ENCODE results near the gene MAPK10.
"Not testable (repeated sequence)": the region's sequence is repeated elsewhere in the genome, so short reads cannot be mapped to it uniquely, and the experiment has no call there.

The MAPK10 gene

GRCh38 chr4:86184216-86184900, 175.5 kb downstream of the MAPK10 start:
- Histone ChIP-seq H3K36me3 (ENCODE audit: insufficient read depth, low read length) (no peaks in the 10 kb centered on the region), H3K27ac (no peak overlapping the region), H3K4me3 (no peak overlapping the region), H3K9me3 (ENCODE audit: low read depth, low read length) (no peaks in the 10 kb centered on the region), H3K9ac (ENCODE audit: insufficient read length) (no peak overlapping the region)
- no peak for DNase-seq (ENCODE audit: low read depth, low spot score)
- TF ChIP-seq EZH2 (IDR thresholded peaks at IDR 0.05) (no peak), POLR2AphosphoS5 (IDR thresholded peaks at IDR 0.05; ENCODE audit: borderline replicate concordance, low read depth, low read length) (no peak), FOXP2 (optimal IDR thresholded peaks at IDR 0.05; ENCODE audit: control extremely low read depth, extremely low read length, insufficient read depth) (no peak)

GRCh38 chr4:86181585-86181984, 178.3 kb downstream of the MAPK10 start:
- Histone ChIP-seq H3K9ac (ENCODE audit: insufficient read length) (no peak overlapping the region), H3K9me3 (ENCODE audit: low read depth, low read length) (no peaks in the 10 kb centered on the region), H3K4me3 (no peak overlapping the region), H3K36me3 (ENCODE audit: insufficient read depth, low read length) (no peaks in the 10 kb centered on the region), H3K27ac (no peak overlapping the region)
- TF ChIP-seq FOXP2 (optimal IDR thresholded peaks at IDR 0.05; ENCODE audit: control extremely low read depth, extremely low read length, insufficient read depth) (no peak), POLR2AphosphoS5 (IDR thresholded peaks at IDR 0.05; ENCODE audit: borderline replicate concordance, low read depth, low read length) (no peak), EZH2 (IDR thresholded peaks at IDR 0.05) (no peak)
- DNase-seq (ENCODE audit: low read depth, low spot score) = no peak

- TF ChIP-seq POLR2AphosphoS5 (IDR thresholded peaks at IDR 0.05; ENCODE audit: borderline replicate concordance, low read depth, low read length) (no peak), EZH2 (IDR thresholded peaks at IDR 0.05) (no peak), FOXP2 (optimal IDR thresholded peaks at IDR 0.05; ENCODE audit: control extremely low read depth, extremely low read length, insufficient read depth) (no peak)
- H3K27ac ChIP-seq = no peak overlapping the region
- H3K9ac ChIP-seq (ENCODE audit: insufficient read length) = no peak overlapping the region
- no peak for DNase-seq (ENCODE audit: low read depth, low spot score)
- no peak overlapping the region for H3K4me3 ChIP-seq
- H3K36me3 ChIP-seq (ENCODE audit: insufficient read depth, low read length) = no peaks in the 10 kb centered on the region
- no peaks in the 10 kb centered on the region for H3K9me3 ChIP-seq (ENCODE audit: low read depth, low read length)
These were observed 181.6 kb downstream of the MAPK10 start for GRCh38 chr4:86178211-86178610.

- Histone ChIP-seq H3K4me3 (no peak overlapping the region), H3K9ac (ENCODE audit: insufficient read length) (no peak overlapping the region), H3K36me3 (ENCODE audit: insufficient read depth, low read length) (no peaks in the 10 kb centered on the region), H3K27ac (no peak overlapping the region), H3K9me3 (ENCODE audit: low read depth, low read length) (no peaks in the 10 kb centered on the region)
- TF ChIP-seq FOXP2 (optimal IDR thresholded peaks at IDR 0.05; ENCODE audit: control extremely low read depth, extremely low read length, insufficient read depth) = no peak
- TF ChIP-seq POLR2AphosphoS5 (IDR thresholded peaks at IDR 0.05; ENCODE audit: borderline replicate concordance, low read depth, low read length) = no peak
- DNase-seq (ENCODE audit: low read depth, low spot score) = no peak
These were observed 185.3 kb downstream of the MAPK10 start for GRCh38 chr4:86174506-86174905.

GRCh38 chr4:86168335-86168734, 191.5 kb downstream of the MAPK10 start:
- not testable (repeated sequence) for H3K9me3 ChIP-seq (ENCODE audit: low read depth, low read length); H3K27ac ChIP-seq; H3K4me3 ChIP-seq

GRCh38 chr4:86160426-86160825, 199.4 kb downstream of the MAPK10 start:
- no peak for DNase-seq (ENCODE audit: low read depth, low spot score)
- TF ChIP-seq FOXP2 (optimal IDR thresholded peaks at IDR 0.05; ENCODE audit: control extremely low read depth, extremely low read length, insufficient read depth) (no peak), POLR2AphosphoS5 (IDR thresholded peaks at IDR 0.05; ENCODE audit: borderline replicate concordance, low read depth, low read length) (no peak), EZH2 (IDR thresholded peaks at IDR 0.05) (no peak)
- no peak overlapping the region for H3K27ac ChIP-seq
- H3K4me3 ChIP-seq = no peak overlapping the region
- H3K36me3 ChIP-seq (ENCODE audit: insufficient read depth, low read length) = no peaks in the 10 kb centered on the region
- no peaks in the 10 kb centered on the region for H3K9me3 ChIP-seq (ENCODE audit: low read depth, low read length)
- no peak overlapping the region for H3K9ac ChIP-seq (ENCODE audit: insufficient read length)

More at GRCh38 chr4:86168335-86168734, 191.5 kb downstream of the MAPK10 start:
- DNase-seq (ENCODE audit: low read depth, low spot score); H3K36me3 ChIP-seq (ENCODE audit: insufficient read depth, low read length); H3K9ac ChIP-seq (ENCODE audit: insufficient read length): not testable (repeated sequence)

- Histone ChIP-seq H3K27ac (no peak overlapping the region), H3K36me3 (ENCODE audit: insufficient read depth, low read length) (no peaks in the 10 kb centered on the region), H3K9ac (ENCODE audit: insufficient read length) (no peak overlapping the region), H3K4me3 (no peak overlapping the region), H3K9me3 (ENCODE audit: low read depth, low read length) (no peaks in the 10 kb centered on the region)
- TF ChIP-seq EZH2 (IDR thresholded peaks at IDR 0.05) (no peak), POLR2AphosphoS5 (IDR thresholded peaks at IDR 0.05; ENCODE audit: borderline replicate concordance, low read depth, low read length) (no peak), FOXP2 (optimal IDR thresholded peaks at IDR 0.05; ENCODE audit: control extremely low read depth, extremely low read length, insufficient read depth) (no peak)
- no peak for DNase-seq (ENCODE audit: low read depth, low spot score)
These were observed 200.6 kb downstream of the MAPK10 start for GRCh38 chr4:86159216-86159615.

GRCh38 chr4:86156531-86156930, 203.3 kb downstream of the MAPK10 start:
- no peak for DNase-seq (ENCODE audit: low read depth, low spot score)
- TF ChIP-seq EZH2 (IDR thresholded peaks at IDR 0.05) = no peak
- no peak overlapping the region for H3K9ac ChIP-seq (ENCODE audit: insufficient read length)
- no peaks in the 10 kb centered on the region for H3K36me3 ChIP-seq (ENCODE audit: insufficient read depth, low read length)
- no peak overlapping the region for H3K4me3 ChIP-seq
- H3K9me3 ChIP-seq (ENCODE audit: low read depth, low read length) = no peaks in the 10 kb centered on the region
- H3K27ac ChIP-seq = no peak overlapping the region

- Histone ChIP-seq H3K27ac (no peak overlapping the region), H3K9me3 (ENCODE audit: low read depth, low read length) (no peaks in the 10 kb centered on the region), H3K36me3 (ENCODE audit: insufficient read depth, low read length) (no peaks in the 10 kb centered on the region), H3K4me3 (no peak overlapping the region), H3K9ac (ENCODE audit: insufficient read length) (no peak overlapping the region)
- no peak for DNase-seq (ENCODE audit: low read depth, low spot score)
- TF ChIP-seq FOXP2 (optimal IDR thresholded peaks at IDR 0.05; ENCODE audit: control extremely low read depth, extremely low read length, insufficient read depth) (no peak), EZH2 (IDR thresholded peaks at IDR 0.05) (no peak), POLR2AphosphoS5 (IDR thresholded peaks at IDR 0.05; ENCODE audit: borderline replicate concordance, low read depth, low read length) (no peak)
These were observed 204.1 kb downstream of the MAPK10 start for GRCh38 chr4:86155766-86156165.

All from SK-N-MC (cell line).